HCT116 (cell line): Measurements from ENCODE around the gene EML2. TPM values are rescaled to one million over a fixed set of nuclear protein-coding genes. Genes with fewer than 3 reads are reported as not detected.

ENCODE experiments used
- ATAC-seq: fragments of 200-7000 bp; cut with Tn5 transposase; 2 replicates; pipeline ENCODE4 v1.9.1; 2020; ENCODE audit warnings: mild to moderate bottlenecking, moderate library complexity
- BruUV-seq: library from RNA; stranded (reverse); fragments of 400-500 nt; replicated peaks from 2 replicates; lab custom pipeline; 2021; lab: Mats Ljungman, UMichigan
- CTCF ChIA-PET: fragments of 300-600 bp; sonication (Branson Sonifier 250); formaldehyde crosslinking; loops from one replicate; lab custom pipeline; 2021; ENCODE audit warnings: antibody characterized with exemption; lab: Charles Lee
- POLR2A ChIA-PET: fragments of 300-600, 350-600 bp; sonication (Branson Sonifier 250); formaldehyde crosslinking; loops from one replicate; lab custom pipeline; 2021; ENCODE audit warnings: antibody characterized with exemption; lab: Charles Lee
- RAD21 ChIA-PET, 2 experiments: fragments of 300-600 bp; sonication (Branson Sonifier 250); formaldehyde crosslinking; loops; one replicate each; lab custom pipeline; 2023; ENCODE audit warnings: low total read pairs in 2 of 2; ENCODE audit not compliant: uncharacterized antibody in 2 of 2, unreplicated experiment in 2 of 2, low non-redundant PET in 1 of 2; lab: Charles Lee
- DNase-seq: peaks from one replicate; pipeline ENCODE4 v3.0.0-alpha.2; 2010; ENCODE audit warnings: low read depth, low spot score
- H2AFZ ChIP-seq: fragments of 200-600 bp; shearing (Covaris generic), sonication (generic); 2 replicates; pipeline ENCODE4 v1.6.1; 2017; ENCODE audit warnings: low read depth, mixed run types, mixed read lengths, antibody characterized with exemption, low read length; ENCODE audit not compliant: poor library complexity, severe bottlenecking
- H3K27ac ChIP-seq: 2 replicates; pipeline ENCODE4 v1.5.1; 2012; ENCODE audit warnings: low read depth, low read length
- H3K27me3 ChIP-seq: fragments of 200-600 bp; sonication (generic); 2 replicates; pipeline ENCODE4 v1.6.1; 2016; ENCODE audit warnings: mixed run types, low read length, mixed read lengths; ENCODE audit not compliant: insufficient read depth
- H3K36me3 ChIP-seq, 2 experiments: fragments of 200-500 bp in 1 of 2; fragments of 200-600 bp in 1 of 2; sonication (Bioruptor generic) in 1 of 2; sonication (generic) in 1 of 2; 2 replicates each; pipeline versions ENCODE4 v1.5.1 to v1.6.1; 2014 to 2016; ENCODE audit warnings: low read length in 2 of 2, inconsistent platforms in 1 of 2, mixed read lengths in 1 of 2, mixed run types in 1 of 2; ENCODE audit not compliant: insufficient read depth in 2 of 2, control insufficient read depth in 1 of 2
- H3K4me1 ChIP-seq, 2 experiments: fragments of 200-600 bp in 1 of 2; sonication (generic) in 1 of 2; 2 replicates each; pipeline versions ENCODE4 v1.5.1 to v1.6.1; 2012 to 2017; ENCODE audit warnings: low read length in 2 of 2, inconsistent platforms in 1 of 2, mild to moderate bottlenecking in 1 of 2, mixed read lengths in 1 of 2, mixed run types in 1 of 2, moderate library complexity in 1 of 2; ENCODE audit not compliant: insufficient read depth in 2 of 2, control insufficient read depth in 1 of 2
- H3K4me2 ChIP-seq: fragments of 200-600 bp; sonication (generic); 2 replicates; pipeline ENCODE4 v1.6.1; 2017; ENCODE audit warnings: mixed run types, low read length, mixed read lengths
- H3K4me3 ChIP-seq, 2 experiments: fragments of 200-600 bp in 1 of 2; sonication (generic) in 1 of 2; replicated peaks in 1 of 2; 2 replicates each; pipeline ENCODE4 v1.5.1; 2011 to 2016; ENCODE audit warnings: low read length in 2 of 2, control low read depth in 1 of 2, low read depth in 1 of 2, mild to moderate bottlenecking in 1 of 2, mixed read lengths in 1 of 2, mixed run types in 1 of 2
- H3K79me2 ChIP-seq: fragments of 200-600 bp; sonication (generic); 2 replicates; pipeline ENCODE4 v1.6.1; 2017; ENCODE audit warnings: mild to moderate bottlenecking, mixed run types, low read length, moderate library complexity, mixed read lengths; ENCODE audit not compliant: insufficient read depth
- H3K9ac ChIP-seq: fragments of 200-600 bp; sonication (generic); 2 replicates; pipeline ENCODE4 v1.6.1; 2016; ENCODE audit warnings: low read length, mixed read lengths
- H3K9me2 ChIP-seq: fragments of 200-600 bp; sonication (generic), shearing (Covaris generic); 2 replicates; pipeline ENCODE4 v1.6.1; 2017; ENCODE audit warnings: mixed run types, mild to moderate bottlenecking, moderate library complexity; ENCODE audit not compliant: insufficient read depth
- H3K9me3 ChIP-seq, 2 experiments: fragments of 200-500 bp in 1 of 2; fragments of 200-600 bp in 1 of 2; sonication (Bioruptor generic) in 1 of 2; sonication (generic) in 1 of 2; 2 replicates each; pipeline ENCODE4 v1.6.1; 2014 to 2017; ENCODE audit warnings: low read length in 2 of 2, mixed read lengths in 2 of 2, inconsistent platforms in 1 of 2, low read depth in 1 of 2, mild to moderate bottlenecking in 1 of 2, mixed run types in 1 of 2, moderate library complexity in 1 of 2; ENCODE audit not compliant: control insufficient read depth in 1 of 2, insufficient read depth in 1 of 2
- H4K20me1 ChIP-seq: fragments of 200-600 bp; sonication (generic), shearing (Covaris generic); 2 replicates; pipeline ENCODE4 v1.6.1; 2017; ENCODE audit warnings: mixed run types, mild to moderate bottlenecking, moderate library complexity; ENCODE audit not compliant: insufficient read depth
- CEBPB ChIP-seq: IDR thresholded peaks from 2 replicates; pipeline ENCODE4 v1.6.1; 2012; ENCODE audit warnings: low read depth
- CTCF ChIP-seq, 3 experiments: fragments of 200-600 bp in 1 of 3; sonication (generic) in 1 of 3; IDR thresholded peaks in 2 of 3; conservative IDR thresholded peaks in 1 of 3; 2 replicates each; pipeline ENCODE4 v1.5.1; 2012 to 2017; ENCODE audit warnings: low read depth in 2 of 3, low read length in 2 of 3, antibody characterized with exemption in 1 of 3, borderline replicate concordance in 1 of 3, control low read depth in 1 of 3, mild to moderate bottlenecking in 1 of 3, mixed read lengths in 1 of 3, mixed run types in 1 of 3, moderate library complexity in 1 of 3; ENCODE audit not compliant: insufficient read depth in 1 of 3
- EGR1 ChIP-seq: IDR thresholded peaks from 2 replicates; pipeline ENCODE4 v1.6.1; 2012; ENCODE audit warnings: low read depth
- ELF1 ChIP-seq: IDR thresholded peaks from 2 replicates; pipeline ENCODE4 v1.6.1; 2012; ENCODE audit warnings: low read depth, borderline replicate concordance
- SIN3A ChIP-seq: IDR thresholded peaks from 2 replicates; pipeline ENCODE4 v1.6.1; 2012; ENCODE audit warnings: low read depth
- SP1 ChIP-seq: IDR thresholded peaks from 2 replicates; pipeline ENCODE4 v1.6.1; 2012; ENCODE audit warnings: low read depth
- intact Hi-C: fragments of 100-400 bp; cut with micrococcal nuclease; formaldehyde crosslinking; loops from 2 replicates; pipeline ENCODE4 v1.10.0; 2022
- total RNA-seq: library from RNA; stranded (reverse); gene quantifications from one replicate; pipeline ENCODE4 v1.2.1, GENCODE V29; 2021; ENCODE audit not compliant: unreplicated experiment

Gene EML2
- total RNA-seq, 1 experiment from 2014 or later = 131 TPM

- Histone ChIP-seq H4K20me1 (no peaks in the 10 kb centered on the region), H3K9me3 (no peaks in the 10 kb centered on the region), H3K9ac (no peak overlapping the region), H3K27ac (no peak overlapping the region), H3K79me2 (no peaks in the 10 kb centered on the region), H3K9me2 (no peaks in the 10 kb centered on the region), H3K27me3 (no peaks in the 10 kb centered on the region), H2AFZ (no peak overlapping the region), H3K36me3 (peaks cover 13 to 15% of the 10 kb centered on the region in 2 experiments; a peak in 3 of 4 replicates), H3K4me3 (no peak overlapping the region), H3K4me1 (peaks cover 4 to 7% of the 10 kb centered on the region in 2 experiments; a peak in 3 of 4 replicates), H3K4me2 (no peak overlapping the region)
- intact Hi-C loops = no loop called here
- ChIA-PET POLR2A (no interaction called here), RAD21 (no interaction called here), CTCF (no interaction called here)
- no peak for TF ChIP-seq SIN3A
- TF ChIP-seq EGR1 = no peak
- TF ChIP-seq SP1 = no peak
- BruUV-seq = no TSS peak
- no peak for ATAC-seq
- DNase-seq = no peak
Observed at GRCh38 chr19:45621389-45621788, 17.8 kb downstream of the EML2 start.

GRCh38 chr19:45616704-45617017, 22.5 kb downstream of the EML2 start:
- BruUV-seq = no TSS peak
- no peak for DNase-seq
- CTCF ChIA-PET = interaction anchor here (1.2 to 4.8 kb wide), 4 partner anchors 24 to 58 kb away, joined by 5 to 45 read pairs (median 8); partner anchors contain the start of gene EML2
- peaks cover 30 to 38% of the 10 kb centered on the region in 2 experiments for H3K4me1 ChIP-seq
- TF ChIP-seq CTCF (IDR thresholded peaks at IDR 0.05 in 2 of 3, conservative IDR thresholded peaks at IDR 0.05 in 1 of 3; ENCODE audit: borderline replicate concordance in 1 of 3, insufficient read depth in 1 of 3, low read depth in 2 of 3, low read length in 2 of 3) (no peak), CEBPB (no peak), ELF1 (no peak)
- TF ChIP-seq, all 23 proteins: peak for 0
- H3K36me3 ChIP-seq = peaks cover 13 to 23% of the 10 kb centered on the region in 2 experiments; a peak in 3 of 4 replicates
- H3K4me2 ChIP-seq = peak overlapping the region; percentile 78
- RAD21 ChIA-PET = interaction anchor here in 1 of 2 experiments (1.6 kb wide), 1 partner anchor 24 kb away, joined by 3 read pairs; no protein-coding TSS in a partner anchor
- no peak overlapping the region for H2AFZ ChIP-seq
- H4K20me1 ChIP-seq = no peaks in the 10 kb centered on the region
- H3K27me3 ChIP-seq = no peaks in the 10 kb centered on the region
- H3K9me2 ChIP-seq = no peaks in the 10 kb centered on the region
- POLR2A ChIA-PET = interaction anchor here (1.5 to 3.3 kb wide), 5 partner anchors 10 to 153 kb away, joined by 5 to 14 read pairs (median 7); partner anchors contain the start of genes OPA3 and SIX5
- no peak for ATAC-seq
- no peaks in the 10 kb centered on the region for H3K9me3 ChIP-seq
- peak overlapping the region; percentile 30 to 42 for H3K4me3 ChIP-seq
- peak overlapping the region; percentile 63 for H3K9ac ChIP-seq
- intact Hi-C loops = loop anchor here (2.0 kb wide), 1 partner anchor 14 kb away; no protein-coding TSS in a partner anchor
- H3K27ac ChIP-seq = peak overlapping the region; percentile 78
- H3K79me2 ChIP-seq = no peaks in the 10 kb centered on the region
